Stimulated activated CD4-positive, alpha-beta T cell treated with anti-CD3 and anti-CD28 coated beads, Interleukin-15, amount 100 ng/mL, for 48 hours (primary cell): Measurements from ENCODE around the gene NOLC1.
A peak's percentile ranks its signal among the peaks of the same experiment; 100 is the strongest.
"Not testable (repeated sequence)": the region's sequence is repeated elsewhere in the genome, so short reads cannot be mapped to it uniquely, and the experiment has no call there.

Experiments used
- DNase-seq, 2 donors: peaks; one replicate each; pipeline ENCODE4 v3.0.0-alpha.2; 2020; ENCODE audit warnings: low read depth in 2 of 2

Gene NOLC1

GRCh38 chr10:102153093-102153620 is 968 bp downstream of the NOLC1 start:
- no peak for DNase-seq

- no peak for DNase-seq
Measured at GRCh38 chr10:102154466-102155116, 2.4 kb downstream of the NOLC1 start.

- DNase-seq = no peak
Measured at GRCh38 chr10:102157224-102157623, 5.0 kb downstream of the NOLC1 start.

- DNase-seq = no peak
Measured at GRCh38 chr10:102159051-102159597, 6.9 kb downstream of the NOLC1 start.

- no peak for DNase-seq
Measured at GRCh38 chr10:102159831-102160230, 7.6 kb downstream of the NOLC1 start.

- no peak for DNase-seq
Measured at GRCh38 chr10:102163342-102163989, 11.3 kb downstream of the NOLC1 start.

GRCh38 chr10:102167861-102168260 is 15.7 kb downstream of the NOLC1 start:
- no peak for DNase-seq

GRCh38 chr10:102170602-102171001 is 18.4 kb downstream of the NOLC1 start:
- no peak for DNase-seq

- no peak for DNase-seq
Measured at GRCh38 chr10:102172288-102172687, 20.1 kb downstream of the NOLC1 start.

- no peak for DNase-seq
Measured at GRCh38 chr10:102175415-102175814, 23.2 kb downstream of the NOLC1 start.

- no peak for DNase-seq
Measured at GRCh38 chr10:102184606-102185005, 32.4 kb downstream of the NOLC1 start.

- no peak for DNase-seq
Measured at GRCh38 chr10:102185272-102185671, 33.1 kb downstream of the NOLC1 start.

GRCh38 chr10:102185811-102186527 is 33.8 kb downstream of the NOLC1 start:
- no peak for DNase-seq

GRCh38 chr10:102188298-102188940 is 36.2 kb downstream of the NOLC1 start:
- no peak for DNase-seq

GRCh38 chr10:102188941-102189898 is 37.0 kb downstream of the NOLC1 start:
- DNase-seq = not testable (repeated sequence)

- DNase-seq = no peak
Measured at GRCh38 chr10:102191956-102192355, 39.8 kb downstream of the NOLC1 start.

- DNase-seq = no peak
Measured at GRCh38 chr10:102195296-102195870, 43.2 kb downstream of the NOLC1 start.

- DNase-seq = peak; percentile 13 to 16
Measured at GRCh38 chr10:102196893-102197292, 44.7 kb downstream of the NOLC1 start.

- DNase-seq = no peak
Measured at GRCh38 chr10:102198027-102198426, 45.8 kb downstream of the NOLC1 start.
